HL-60 (cell line): ENCODE results near the gene PRKX.

ENCODE experiments used
- POLR2AphosphoS5 ChIP-seq: IDR thresholded peaks from 2 replicates; pipeline ENCODE4 v1.6.1; 2012; ENCODE audit warnings: low read depth
- REST ChIP-seq: IDR thresholded peaks from 2 replicates; pipeline ENCODE4 v1.6.1; 2012; ENCODE audit warnings: low read depth; ENCODE audit not compliant: insufficient replicate concordance
- SPI1 ChIP-seq: IDR thresholded peaks from 2 replicates; pipeline ENCODE4 v1.6.1; 2012; ENCODE audit warnings: low read depth, mild to moderate bottlenecking, borderline replicate concordance
- TF ChIP-seq, protein P1 (sequence below): IDR thresholded peaks from one replicate; pipeline ENCODE4 v1.5.1; 2011; ENCODE audit warnings: low read length, control low read depth, inconsistent platforms; ENCODE audit not compliant: insufficient read depth

- TF ChIP-seq, protein P1, sequence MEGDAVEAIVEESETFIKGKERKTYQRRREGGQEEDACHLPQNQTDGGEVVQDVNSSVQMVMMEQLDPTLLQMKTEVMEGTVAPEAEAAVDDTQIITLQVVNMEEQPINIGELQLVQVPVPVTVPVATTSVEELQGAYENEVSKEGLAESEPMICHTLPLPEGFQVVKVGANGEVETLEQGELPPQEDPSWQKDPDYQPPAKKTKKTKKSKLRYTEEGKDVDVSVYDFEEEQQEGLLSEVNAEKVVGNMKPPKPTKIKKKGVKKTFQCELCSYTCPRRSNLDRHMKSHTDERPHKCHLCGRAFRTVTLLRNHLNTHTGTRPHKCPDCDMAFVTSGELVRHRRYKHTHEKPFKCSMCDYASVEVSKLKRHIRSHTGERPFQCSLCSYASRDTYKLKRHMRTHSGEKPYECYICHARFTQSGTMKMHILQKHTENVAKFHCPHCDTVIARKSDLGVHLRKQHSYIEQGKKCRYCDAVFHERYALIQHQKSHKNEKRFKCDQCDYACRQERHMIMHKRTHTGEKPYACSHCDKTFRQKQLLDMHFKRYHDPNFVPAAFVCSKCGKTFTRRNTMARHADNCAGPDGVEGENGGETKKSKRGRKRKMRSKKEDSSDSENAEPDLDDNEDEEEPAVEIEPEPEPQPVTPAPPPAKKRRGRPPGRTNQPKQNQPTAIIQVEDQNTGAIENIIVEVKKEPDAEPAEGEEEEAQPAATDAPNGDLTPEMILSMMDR: no peak
- no peak for TF ChIP-seq REST
- no peak for TF ChIP-seq POLR2AphosphoS5
- no peak for TF ChIP-seq SPI1
Observed at GRCh38 chrX:3599802-3600430, 113.5 kb downstream of the PRKX start.
